ENCODE data around the gene AUP1. TPM values are rescaled to one million over a fixed set of nuclear protein-coding genes. Genes with fewer than 3 reads are reported as not detected.

The AUP1 gene
- total and polyA plus RNA-seq, 2 donors (not counting 3 experiments of a cell fraction or from before 2014, with no cell fraction given), result 103 to 187 TPM

DNA sequence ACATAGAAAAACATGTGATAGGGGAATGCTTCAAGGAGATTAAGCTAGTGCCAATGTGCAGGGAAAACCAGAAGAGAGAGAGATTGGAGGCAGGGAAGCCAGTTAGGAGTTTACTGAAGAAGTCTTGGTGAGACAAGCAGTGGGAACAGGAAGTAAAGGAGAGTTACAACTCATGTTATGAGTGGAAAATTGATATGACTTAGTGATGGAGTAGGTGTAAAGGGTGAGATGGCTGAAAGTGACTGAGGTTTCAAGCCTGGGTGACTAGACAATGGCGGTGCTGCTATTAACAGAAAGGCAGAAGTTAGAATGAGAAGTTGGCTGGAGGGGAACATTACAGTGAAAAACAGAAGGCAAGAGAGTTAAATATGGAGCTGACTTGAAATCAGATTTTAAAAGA is 41.6 kb upstream of the AUP1 start:
- Histone ChIP-seq H3K27ac (ENCODE audit: insufficient read depth, low read depth, low read length) (no peak overlapping the region), H3K9ac (replicated peaks; ENCODE audit: extremely low read depth, insufficient read depth, low read length) (no peak overlapping the region), H3K27me3 (ENCODE audit: control insufficient read depth in 2 of 2, insufficient read depth in 2 of 2, low read length in 2 of 2) (peaks cover 14 to 16% of the 10 kb centered on the region in 2 experiments), H3K4me1 (ENCODE audit: control insufficient read depth, extremely low read depth, insufficient read depth, low read length) (peaks cover 7% of the 10 kb centered on the region), H3K36me3 (ENCODE audit: control insufficient read depth in 2 of 2, extremely low read depth in 1 of 2, insufficient read depth in 2 of 2, low read length in 2 of 2) (no peaks in the 10 kb centered on the region), H3K9me1 (replicated peaks; ENCODE audit: control insufficient read depth, extremely low read depth, insufficient read depth, low read length) (no peaks in the 10 kb centered on the region), H2AFZ (ENCODE audit: low read depth, low read length) (no peak overlapping the region), H3K79me2 (ENCODE audit: control insufficient read depth, insufficient read depth, low read length) (no peaks in the 10 kb centered on the region), H3K4me3 (replicated peaks in 1 of 3; ENCODE audit: insufficient read depth in 1 of 3, low read depth in 1 of 3, low read length in 3 of 3) (no peak overlapping the region), H3K9me3 (replicated peaks; ENCODE audit: control insufficient read depth, insufficient read depth, low read length) (no peaks in the 10 kb centered on the region), H3K4me2 (ENCODE audit: insufficient read depth, low read length) (no peak overlapping the region), H4K20me1 (replicated peaks; ENCODE audit: control insufficient read depth, extremely low read depth, insufficient read depth, low read length) (no peaks in the 10 kb centered on the region)
- no peak for TF ChIP-seq POLR2AphosphoS5 (IDR thresholded peaks at IDR 0.05; ENCODE audit: insufficient read depth, low read depth, low read length)
- TF ChIP-seq POLR2A (IDR thresholded peaks at IDR 0.05; ENCODE audit: low read depth, low read length), result no peak
- no peak for TF ChIP-seq EZH2 (IDR thresholded peaks at IDR 0.05; ENCODE audit: borderline replicate concordance, low read depth, low read length, severe bottlenecking)
- no peak for TF ChIP-seq FOS (IDR thresholded peaks at IDR 0.05; ENCODE audit: borderline replicate concordance, insufficient read depth, low read length)
- TF ChIP-seq, protein P1, sequence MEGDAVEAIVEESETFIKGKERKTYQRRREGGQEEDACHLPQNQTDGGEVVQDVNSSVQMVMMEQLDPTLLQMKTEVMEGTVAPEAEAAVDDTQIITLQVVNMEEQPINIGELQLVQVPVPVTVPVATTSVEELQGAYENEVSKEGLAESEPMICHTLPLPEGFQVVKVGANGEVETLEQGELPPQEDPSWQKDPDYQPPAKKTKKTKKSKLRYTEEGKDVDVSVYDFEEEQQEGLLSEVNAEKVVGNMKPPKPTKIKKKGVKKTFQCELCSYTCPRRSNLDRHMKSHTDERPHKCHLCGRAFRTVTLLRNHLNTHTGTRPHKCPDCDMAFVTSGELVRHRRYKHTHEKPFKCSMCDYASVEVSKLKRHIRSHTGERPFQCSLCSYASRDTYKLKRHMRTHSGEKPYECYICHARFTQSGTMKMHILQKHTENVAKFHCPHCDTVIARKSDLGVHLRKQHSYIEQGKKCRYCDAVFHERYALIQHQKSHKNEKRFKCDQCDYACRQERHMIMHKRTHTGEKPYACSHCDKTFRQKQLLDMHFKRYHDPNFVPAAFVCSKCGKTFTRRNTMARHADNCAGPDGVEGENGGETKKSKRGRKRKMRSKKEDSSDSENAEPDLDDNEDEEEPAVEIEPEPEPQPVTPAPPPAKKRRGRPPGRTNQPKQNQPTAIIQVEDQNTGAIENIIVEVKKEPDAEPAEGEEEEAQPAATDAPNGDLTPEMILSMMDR (IDR thresholded peaks at IDR 0.05; ENCODE audit: extremely low read depth in 1 of 2, insufficient read depth in 1 of 2, low read depth in 1 of 2, low read length in 2 of 2), result no peak
- TF ChIP-seq GATA2 (IDR thresholded peaks at IDR 0.05; ENCODE audit: insufficient read depth, insufficient read length, low read depth, low read length), result no peak
- no peak for TF ChIP-seq MYC (IDR thresholded peaks at IDR 0.05; ENCODE audit: low read depth, low read length)
- no peak for TF ChIP-seq JUN (IDR thresholded peaks at IDR 0.05; ENCODE audit: borderline replicate concordance, insufficient read depth, insufficient read length, low read depth)
- TF ChIP-seq, protein P2, sequence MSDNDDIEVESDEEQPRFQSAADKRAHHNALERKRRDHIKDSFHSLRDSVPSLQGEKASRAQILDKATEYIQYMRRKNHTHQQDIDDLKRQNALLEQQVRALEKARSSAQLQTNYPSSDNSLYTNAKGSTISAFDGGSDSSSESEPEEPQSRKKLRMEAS (IDR thresholded peaks at IDR 0.05; ENCODE audit: insufficient read depth, insufficient read length), result no peak
- FAIRE-seq (no peak), DNase-seq (ENCODE audit: low read depth, low spot score) (no peak)
- intact Hi-C loops (cut with micrococcal nuclease) (no loop called here), dilution Hi-C loops (cut with MboI; ENCODE audit: extremely low pct_ligation_motif_present, low sequenced_read_pairs) (no loop called here)
- ChIA-PET POLR2A (no interaction called here), CTCF (no interaction called here)
- BruUV-seq (replicated peaks), result no TSS peak

All from endothelial cell of umbilical vein (primary cell).